Measurements from ENCODE around the gene SKP1.

GRCh38 chr5:134143944-134144941, 32.5 kb downstream of the SKP1 start:
- TF ChIP-seq CTCF (IDR thresholded peaks at IDR 0.05; ENCODE audit: low read depth, low read length, poor library complexity, severe bottlenecking) (no peak), EZH2phosphoT487 (IDR thresholded peaks at IDR 0.05; ENCODE audit: borderline replicate concordance, low read length) (no peak)

Measured in DOHH2 (cell line).